Fibroblast of pulmonary artery (primary cell): Measurements from ENCODE around the gene EXOC7.

Experiments
- DNase-seq: peaks from one replicate; pipeline ENCODE4 v3.0.0-alpha.2; 2010; ENCODE audit warnings: low read depth
- H3K4me3 ChIP-seq: replicated peaks from 2 replicates; pipeline ENCODE4 v1.5.1; 2011; ENCODE audit warnings: low read depth, mild to moderate bottlenecking, control low read depth, low read length, moderate library complexity
- CTCF ChIP-seq: IDR thresholded peaks from 2 replicates; pipeline ENCODE4 v1.5.1; 2011; ENCODE audit warnings: mild to moderate bottlenecking, control low read depth, low read length, inconsistent platforms; ENCODE audit errors: missing control alignments

EXOC7 gene

GRCh38 chr17:76104140-76104895, 731 bp upstream of the EXOC7 start:
- no peak for DNase-seq
- no peak for TF ChIP-seq CTCF
- H3K4me3 ChIP-seq: peak overlapping the region; percentile 86

GRCh38 chr17:76102944-76103273, 678 bp downstream of the EXOC7 start:
- DNase-seq: no peak
- TF ChIP-seq CTCF: no peak
- H3K4me3 ChIP-seq: peak overlapping the region; percentile 86

- no peak for DNase-seq
- no peak for TF ChIP-seq CTCF
- H3K4me3 ChIP-seq: no peak overlapping the region
These were observed 5.8 kb downstream of the EXOC7 start for GRCh38 chr17:76097716-76098295.

- DNase-seq: no peak
- no peak overlapping the region for H3K4me3 ChIP-seq
- no peak for TF ChIP-seq CTCF
These were observed 7.6 kb downstream of the EXOC7 start for GRCh38 chr17:76095943-76096342.

- DNase-seq: no peak
- TF ChIP-seq CTCF: no peak
- H3K4me3 ChIP-seq: no peak overlapping the region
These were observed 9.5 kb downstream of the EXOC7 start for GRCh38 chr17:76094046-76094445.

- no peak overlapping the region for H3K4me3 ChIP-seq
- DNase-seq: no peak
- TF ChIP-seq CTCF: no peak
These were observed 10.8 kb downstream of the EXOC7 start for GRCh38 chr17:76092526-76093413.
